ENCODE measurements around the gene PPP2R2C. TPM values are rescaled to one million over a fixed set of nuclear protein-coding genes. Genes with fewer than 3 reads are reported as not detected.

Gene PPP2R2C
- total RNA-seq, 1 experiment from 2014 or later, result 8.1 TPM

- Mint-ChIP-seq H3K4me3 (no peak overlapping the region), H3K27ac (no peak overlapping the region)
- peak; percentile 60 for DNase-seq
Observed at GRCh38 chr4:6408263-6408662, 64.2 kb downstream of the PPP2R2C start.

More at GRCh38 chr4:6408263-6408662, 64.2 kb downstream of the PPP2R2C start:
- Histone ChIP-seq H2BK20ac (ENCODE audit: low read depth, low read length, poor library complexity, severe bottlenecking) (no peak overlapping the region), H2AFZ (ENCODE audit: low read length) (no peak overlapping the region), H3K79me1 (ENCODE audit: insufficient read depth, low read depth, low read length, poor library complexity, severe bottlenecking) (no peaks in the 10 kb centered on the region), H4K91ac (ENCODE audit: insufficient read length, low read depth, low read length) (no peak overlapping the region), H3K56ac (ENCODE audit: insufficient read length, low read depth, low read length) (no peak overlapping the region), H3K18ac (ENCODE audit: insufficient read length, low read depth, low read length) (no peak overlapping the region), H3K27ac (ENCODE audit: insufficient read length, low read depth, low read length) (no peak overlapping the region), H3T11ph (ENCODE audit: low read length) (no peak overlapping the region), H3K79me2 (ENCODE audit: insufficient read depth, low read length) (no peaks in the 10 kb centered on the region), H2AK5ac (ENCODE audit: insufficient read length, low read length) (no peak overlapping the region), H3K4me2 (ENCODE audit: insufficient read depth, insufficient read length, low read length) (no peak overlapping the region), H3K14ac (ENCODE audit: insufficient read depth, low read length) (no peak overlapping the region), H3K9ac (ENCODE audit: extremely low read depth, insufficient read length, low read length) (no peak overlapping the region), H3K23ac (ENCODE audit: insufficient read length, low read depth, low read length) (no peak overlapping the region), H3K23me2 (ENCODE audit: insufficient read length, low read depth, low read length, poor library complexity, severe bottlenecking) (no peaks in the 10 kb centered on the region), H3K4ac (ENCODE audit: low read depth, low read length) (no peak overlapping the region), H4K8ac (replicated peaks; ENCODE audit: insufficient read length, low read depth, low read length) (no peak overlapping the region), H2BK12ac (ENCODE audit: insufficient read length, low read depth, low read length) (no peak overlapping the region), H4K20me1 (ENCODE audit: control insufficient read depth, insufficient read depth, insufficient read length) (no peaks in the 10 kb centered on the region), H3K4me1 (ENCODE audit: insufficient read depth, low read length) (no peaks in the 10 kb centered on the region), H3K9me3 (ENCODE audit: control insufficient read depth, low read depth, low read length) (no peaks in the 10 kb centered on the region), H2BK15ac (ENCODE audit: low read depth, low read length) (no peak overlapping the region), H2BK120ac (ENCODE audit: low read depth, low read length, poor library complexity, severe bottlenecking) (no peak overlapping the region), H3K27me3 (ENCODE audit: insufficient read depth, low read length) (no peaks in the 10 kb centered on the region), H4K5ac (ENCODE audit: insufficient read length, low read depth, low read length) (no peak overlapping the region), H2BK5ac (ENCODE audit: insufficient read length, low read length) (no peak overlapping the region)
- no CpG with 5 or more reads among the region's 4 CpGs for whole genome bisulfite sequencing (ENCODE audit: extremely low coverage, insufficient read length, low lambda C conversion rate)
- TF ChIP-seq CTCF (conservative IDR thresholded peaks at IDR 0.05), result no peak
- Mint-ChIP-seq H3K36me3 (ENCODE audit: insufficient read depth in 1 of 3, low read depth in 3 of 3) (no peaks in the 10 kb centered on the region), H3K27me3 (ENCODE audit: low read depth) (peaks cover 2% of the 10 kb centered on the region), H3K9me3 (no peaks in the 10 kb centered on the region; a peak in 1 of 5 replicates), H3K4me1 (peaks cover 14 to 30% of the 10 kb centered on the region in 2 experiments)

Measured in H9 (cell line).